Measurements from ENCODE around the gene GNB1L. TPM values are rescaled to one million over a fixed set of nuclear protein-coding genes. Genes with fewer than 3 reads are reported as not detected.

The GNB1L gene
- total and polyA plus RNA-seq, 9 of the 15 experiments (the other 6 are each of a cell fraction or from before 2014, with no cell fraction given): 0.56 to 50.5 (median 10.2) TPM

DNA sequence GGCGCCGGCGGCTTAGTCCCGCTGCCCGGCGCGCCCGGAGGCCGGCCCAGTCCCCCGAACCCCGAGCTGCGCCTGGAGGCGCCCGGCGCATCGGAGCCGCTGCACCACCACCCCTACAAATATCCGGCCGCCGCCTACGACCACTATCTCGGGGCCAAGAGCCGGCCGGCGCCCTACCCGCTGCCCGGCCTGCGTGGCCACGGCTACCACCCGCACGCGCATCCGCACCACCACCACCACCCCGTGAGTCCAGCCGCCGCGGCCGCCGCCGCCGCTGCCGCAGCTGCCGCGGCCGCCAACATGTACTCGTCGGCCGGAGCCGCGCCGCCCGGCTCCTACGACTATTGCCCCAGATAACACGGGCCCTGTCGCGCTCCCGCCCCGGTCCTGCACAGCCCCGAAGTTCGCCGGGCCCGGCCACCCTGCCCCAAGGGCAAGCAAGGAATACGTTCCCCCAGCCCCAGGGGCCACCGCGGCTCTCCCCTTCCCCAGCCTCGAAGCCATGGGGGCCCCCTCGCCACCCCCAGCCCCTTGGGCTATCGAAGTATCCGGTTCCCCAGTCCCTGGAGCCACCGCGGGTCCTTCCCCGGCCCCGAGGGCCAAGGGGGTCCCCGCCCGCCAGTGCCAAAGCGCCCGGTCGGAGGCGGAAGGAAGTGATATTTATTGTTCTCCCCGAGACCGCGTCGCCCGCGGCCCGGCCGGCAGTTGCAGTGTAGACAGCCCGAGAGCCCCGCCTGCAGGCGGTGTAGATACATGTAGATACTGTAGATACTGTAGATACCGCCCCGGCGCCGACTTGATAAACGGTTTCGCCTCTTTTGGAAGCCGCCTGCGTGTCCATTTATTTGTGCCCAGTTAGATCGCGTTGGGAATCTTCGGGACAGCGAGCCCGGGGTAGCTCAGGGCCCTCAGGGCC lies 87.9 kb downstream of the GNB1L start (continued):
- TF ChIP-seq ZNF407 (IDR thresholded peaks at IDR 0.05; ENCODE audit: low read depth) (no peak), SETDB1 (IDR thresholded peaks at IDR 0.05; ENCODE audit: low read length) (no peak), BMI1 (IDR thresholded peaks at IDR 0.05; ENCODE audit: low read length) (no peak), GABPA (tag; conservative IDR thresholded peaks at IDR 0.05; ENCODE audit: low read depth) (peak; percentile 65; the same call in 1 of the 2 replicates), ZNF253 (CRISPR knock-in tag; conservative IDR thresholded peaks at IDR 0.05) (no peak), SLC30A9 (CRISPR knock-in tag; IDR thresholded peaks at IDR 0.05) (no peak), GTF2F1 (IDR thresholded peaks at IDR 0.05; ENCODE audit: low read depth, low read length) (no peak), MYNN (IDR thresholded peaks at IDR 0.05) (no peak), MYNN (CRISPR knock-in tag; IDR thresholded peaks at IDR 0.05) (no peak), ZNF449 (CRISPR knock-in tag; IDR thresholded peaks at IDR 0.05) (no peak), HNRNPUL1 (IDR thresholded peaks at IDR 0.05; ENCODE audit: low read length) (no peak), ZNF23 (CRISPR knock-in tag; IDR thresholded peaks at IDR 0.05) (no peak), ZNF740 (CRISPR knock-in tag; IDR thresholded peaks at IDR 0.05) (no peak), ZNF740 (tag; IDR thresholded peaks at IDR 0.05) (no peak), CEBPG (CRISPR knock-in tag; IDR thresholded peaks at IDR 0.05) (no peak), CEBPG (tag; conservative IDR thresholded peaks at IDR 0.05 in 1 of 2, IDR thresholded peaks at IDR 0.05 in 1 of 2) (no peak)
- TF ChIP-seq, protein P1, sequence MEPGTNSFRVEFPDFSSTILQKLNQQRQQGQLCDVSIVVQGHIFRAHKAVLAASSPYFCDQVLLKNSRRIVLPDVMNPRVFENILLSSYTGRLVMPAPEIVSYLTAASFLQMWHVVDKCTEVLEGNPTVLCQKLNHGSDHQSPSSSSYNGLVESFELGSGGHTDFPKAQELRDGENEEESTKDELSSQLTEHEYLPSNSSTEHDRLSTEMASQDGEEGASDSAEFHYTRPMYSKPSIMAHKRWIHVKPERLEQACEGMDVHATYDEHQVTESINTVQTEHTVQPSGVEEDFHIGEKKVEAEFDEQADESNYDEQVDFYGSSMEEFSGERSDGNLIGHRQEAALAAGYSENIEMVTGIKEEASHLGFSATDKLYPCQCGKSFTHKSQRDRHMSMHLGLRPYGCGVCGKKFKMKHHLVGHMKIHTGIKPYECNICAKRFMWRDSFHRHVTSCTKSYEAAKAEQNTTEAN (CRISPR knock-in tag; IDR thresholded peaks at IDR 0.05): no peak
